HG03097 (cell line): ENCODE measurements around the gene CHD6.

Experiments
- ATAC-seq: cut with Tn5 transposase; IDR thresholded peaks from one replicate; pipeline ENCODE4 v1.9.1; 2021; ENCODE audit not compliant: unreplicated experiment, low FRiP score

Gene CHD6

GRCh38 chr20:41623625-41624375 is 5.6 kb upstream of the CHD6 start:
- ATAC-seq: no peak

- ATAC-seq: no peak
These were observed 4.4 kb upstream of the CHD6 start for GRCh38 chr20:41622584-41622983.

- no peak for ATAC-seq
These were observed 3.8 kb upstream of the CHD6 start for GRCh38 chr20:41621971-41622370.

- ATAC-seq: no peak
These were observed 3.2 kb upstream of the CHD6 start for GRCh38 chr20:41621421-41621820.

- no peak for ATAC-seq
These were observed 1.4 kb upstream of the CHD6 start for GRCh38 chr20:41619360-41620100.

- ATAC-seq: no peak
These were observed 682 bp upstream of the CHD6 start for GRCh38 chr20:41618807-41619311.

- no peak for ATAC-seq
These were observed 897 bp downstream of the CHD6 start for GRCh38 chr20:41617059-41617901.

GRCh38 chr20:41616228-41616627 is 1.9 kb downstream of the CHD6 start:
- no peak for ATAC-seq

- ATAC-seq: no peak
These were observed 2.5 kb downstream of the CHD6 start for GRCh38 chr20:41615676-41616075.

- ATAC-seq: no peak
These were observed 3.1 kb downstream of the CHD6 start for GRCh38 chr20:41615110-41615509.

GRCh38 chr20:41613321-41613720 is 4.9 kb downstream of the CHD6 start:
- no peak for ATAC-seq

GRCh38 chr20:41609474-41609873 is 8.7 kb downstream of the CHD6 start:
- ATAC-seq: no peak

- no peak for ATAC-seq
These were observed 9.6 kb downstream of the CHD6 start for GRCh38 chr20:41608606-41609005.

GRCh38 chr20:41607791-41608190 is 10.4 kb downstream of the CHD6 start:
- ATAC-seq: no peak

GRCh38 chr20:41604002-41604401 is 14.2 kb downstream of the CHD6 start:
- ATAC-seq: no peak

GRCh38 chr20:41601742-41602141 is 16.4 kb downstream of the CHD6 start:
- ATAC-seq: no peak

- no peak for ATAC-seq
These were observed 17.1 kb downstream of the CHD6 start for GRCh38 chr20:41600926-41601631.

GRCh38 chr20:41599699-41600104 is 18.5 kb downstream of the CHD6 start:
- ATAC-seq: no peak

GRCh38 chr20:41598719-41599118 is 19.5 kb downstream of the CHD6 start:
- no peak for ATAC-seq

GRCh38 chr20:41594514-41595322 is 23.5 kb downstream of the CHD6 start:
- ATAC-seq: no peak
